Fibroblast of the conjunctiva (primary cell): Measurements from ENCODE around the gene USP8.
"Not testable (repeated sequence)": the region's sequence is repeated elsewhere in the genome, so short reads cannot be mapped to it uniquely, and the experiment has no call there.

Source experiments
- DNase-seq: peaks from one replicate; pipeline ENCODE4 v3.0.0-alpha.2; 2010; ENCODE audit warnings: low read depth

Gene USP8

GRCh38 chr15:50424066-50424890, at the start of gene USP8:
TSS of gene USP8 (plus strand) at chr15:50424405. CDS start at chr15:50439074, 14,669 bp downstream.
- DNase-seq: peak; percentile 96

DNA sequence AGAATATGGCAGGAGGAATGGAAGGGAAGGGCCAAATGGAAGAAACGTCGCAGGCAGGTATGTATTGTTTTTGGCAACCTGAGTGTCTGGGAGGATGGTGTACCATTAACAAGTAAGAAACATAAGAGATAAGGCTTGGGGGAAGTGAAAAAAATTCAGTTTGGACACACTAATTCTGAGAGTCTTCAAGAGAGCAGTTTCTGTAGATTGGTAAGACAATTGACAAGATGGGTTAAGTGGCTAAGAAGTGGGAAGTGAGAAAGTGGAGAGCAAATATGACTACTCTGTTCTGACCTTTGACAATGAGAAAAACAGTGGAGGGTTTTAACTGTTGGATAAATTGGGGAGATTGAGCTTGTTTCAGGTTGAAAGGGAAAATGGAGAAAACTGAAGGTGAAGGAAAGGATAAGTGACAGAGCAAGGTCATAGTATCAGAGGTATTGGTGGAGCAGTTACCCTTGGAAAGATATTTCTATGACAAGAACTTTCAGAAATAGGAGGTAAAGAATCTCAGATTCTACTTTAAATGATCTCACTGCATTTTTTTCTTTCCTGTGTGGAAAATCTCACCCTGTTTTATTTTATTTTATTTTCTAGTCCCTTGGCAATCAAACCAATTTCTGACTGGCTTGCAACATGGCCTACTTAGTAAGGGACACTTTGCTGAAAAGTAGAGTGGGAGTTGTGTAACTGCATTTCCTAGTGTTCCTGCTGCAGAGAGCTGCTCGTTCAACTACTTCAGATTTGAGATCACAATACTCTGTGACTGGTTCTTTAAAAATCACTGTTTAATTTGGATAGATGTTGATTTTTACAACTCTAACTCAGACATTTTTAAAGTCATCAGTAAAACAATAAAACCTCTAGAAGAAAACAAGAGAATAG, 46.1 kb upstream of the USP8 start:
- DNase-seq: no peak

- DNase-seq: no peak
Observed at GRCh38 chr15:50378776-50379175, 45.4 kb upstream of the USP8 start.

- not testable (repeated sequence) for DNase-seq
Observed at GRCh38 chr15:50379413-50379812, 44.8 kb upstream of the USP8 start.

DNA sequence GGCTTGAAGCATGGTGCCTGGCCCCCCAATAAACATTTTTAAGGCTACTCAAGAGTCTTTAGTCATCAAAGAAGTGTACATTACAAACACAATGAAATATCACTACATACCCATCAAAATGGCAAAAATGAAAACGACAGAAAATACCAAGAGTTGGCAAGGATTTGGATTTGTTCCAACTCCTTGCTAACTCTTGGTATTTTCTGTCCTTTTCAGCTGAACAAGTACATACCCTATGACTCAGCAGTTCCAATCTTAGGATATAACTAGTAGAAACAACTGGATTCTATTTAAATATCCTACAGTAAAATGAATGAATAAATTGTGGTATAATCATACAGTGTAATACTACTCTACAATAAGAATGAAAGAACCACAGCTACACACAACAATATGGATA, 44.1 kb upstream of the USP8 start:
- peak; percentile 28 for DNase-seq

DNA sequence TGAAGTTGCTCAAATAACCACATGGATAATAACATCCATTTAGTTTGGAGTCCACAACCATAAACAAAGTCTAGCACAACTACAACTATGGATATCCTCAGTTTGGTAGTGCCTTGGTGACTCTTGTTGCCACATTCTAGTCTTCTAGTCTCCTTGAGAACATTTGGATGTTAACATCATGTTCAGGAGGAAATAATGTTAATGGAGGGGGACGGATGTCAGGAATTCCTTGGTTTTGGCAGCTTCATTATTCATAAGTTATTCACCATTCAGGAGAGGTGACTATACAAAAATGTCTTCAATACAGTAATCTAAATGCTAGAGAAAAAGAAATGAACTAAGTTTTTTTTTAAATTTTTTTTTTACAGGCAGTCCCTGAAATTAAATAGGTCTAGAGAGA, 42.8 kb upstream of the USP8 start:
- DNase-seq: no peak

- not testable (repeated sequence) for DNase-seq
Observed at GRCh38 chr15:50382408-50382807, 41.8 kb upstream of the USP8 start.

GRCh38 chr15:50390554-50391264, 33.5 kb upstream of the USP8 start:
- DNase-seq: no peak

DNA sequence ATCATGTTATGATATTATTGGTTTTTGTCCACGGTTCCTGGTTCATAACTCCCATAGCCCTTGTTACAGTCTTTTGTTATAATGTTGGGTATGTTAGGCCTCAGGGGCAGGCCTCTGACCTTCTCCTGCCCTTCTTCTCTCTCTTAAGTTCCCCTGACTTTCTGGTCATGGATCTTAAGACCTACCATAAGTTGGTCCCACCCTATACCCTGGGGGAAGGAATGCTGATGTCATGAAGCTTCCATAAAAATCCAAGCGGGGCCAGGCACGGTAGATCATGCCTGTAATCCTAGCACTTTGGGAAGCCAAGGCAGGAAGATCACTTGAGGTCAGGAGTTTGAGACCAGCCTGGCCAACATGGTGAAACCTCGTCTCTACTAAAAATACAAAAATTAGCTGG, 32.6 kb upstream of the USP8 start:
- DNase-seq: peak; percentile 9

DNA sequence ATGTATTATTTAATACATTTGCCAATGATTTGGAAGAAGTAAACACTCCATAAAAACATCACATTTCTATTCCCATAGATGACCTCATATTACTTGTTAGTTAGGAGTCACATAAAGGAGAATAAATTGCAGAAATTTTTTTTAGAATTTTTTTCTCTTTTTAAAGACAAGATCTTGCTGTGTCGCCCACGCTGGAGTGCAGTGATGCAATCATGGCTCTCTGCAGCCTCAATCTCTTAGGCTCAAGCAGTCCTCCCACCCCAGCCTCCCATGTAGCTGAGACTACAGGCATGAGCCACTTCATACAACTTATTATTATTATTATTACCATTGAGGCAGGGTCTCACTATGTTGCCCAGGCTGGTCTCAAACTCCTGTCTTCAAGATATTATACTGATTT, 12.3 kb upstream of the USP8 start:
- DNase-seq: no peak

DNA sequence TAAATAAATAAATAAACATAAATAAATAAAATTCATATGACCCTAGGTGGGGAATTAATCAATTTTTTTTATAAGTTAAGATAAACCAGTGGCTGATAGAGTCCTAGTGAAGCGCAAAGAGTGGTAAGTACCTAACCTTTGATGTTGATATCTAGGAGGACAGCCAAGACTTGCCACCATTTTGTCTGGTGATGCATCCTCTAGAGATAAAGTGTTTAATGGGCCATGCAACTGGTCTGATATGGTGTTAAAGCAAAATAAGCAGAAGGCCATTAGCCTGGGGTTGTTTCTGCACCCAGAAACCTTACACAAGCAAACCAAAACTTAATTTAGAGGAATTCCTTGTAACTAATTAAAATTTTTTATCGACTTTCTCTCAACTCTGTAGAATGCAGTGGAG, 9.6 kb upstream of the USP8 start:
- DNase-seq: no peak

DNA sequence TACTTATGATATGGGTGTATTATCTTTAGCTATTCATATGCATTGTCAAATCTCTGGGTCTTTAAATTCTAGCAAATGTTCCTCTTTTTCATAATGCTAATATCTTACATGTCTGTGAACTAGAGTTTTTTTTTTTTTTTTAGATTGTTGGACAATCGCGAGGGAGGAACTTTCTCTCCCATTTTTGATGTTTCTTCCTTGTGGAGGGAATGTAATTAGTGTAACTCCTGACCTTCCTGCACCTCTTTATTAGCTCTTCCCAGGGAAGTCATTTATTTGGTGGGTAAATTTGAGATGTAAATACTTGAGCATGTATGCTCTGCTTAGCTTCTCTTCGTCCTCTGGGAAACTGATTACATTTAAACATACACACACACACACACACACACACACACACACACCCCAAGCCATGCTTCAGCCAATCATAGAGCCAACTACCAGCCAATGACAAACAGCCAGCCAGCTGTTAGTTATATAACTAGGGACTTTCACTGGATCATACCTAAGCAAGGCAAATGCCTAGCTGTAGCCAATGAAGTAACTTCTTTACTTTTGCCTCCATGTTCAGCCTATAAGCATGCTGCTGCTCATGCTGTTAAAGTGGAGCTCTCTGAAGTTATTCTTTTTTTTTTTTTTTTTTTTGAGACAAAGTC, 8.3 kb upstream of the USP8 start:
- DNase-seq: no peak

DNA sequence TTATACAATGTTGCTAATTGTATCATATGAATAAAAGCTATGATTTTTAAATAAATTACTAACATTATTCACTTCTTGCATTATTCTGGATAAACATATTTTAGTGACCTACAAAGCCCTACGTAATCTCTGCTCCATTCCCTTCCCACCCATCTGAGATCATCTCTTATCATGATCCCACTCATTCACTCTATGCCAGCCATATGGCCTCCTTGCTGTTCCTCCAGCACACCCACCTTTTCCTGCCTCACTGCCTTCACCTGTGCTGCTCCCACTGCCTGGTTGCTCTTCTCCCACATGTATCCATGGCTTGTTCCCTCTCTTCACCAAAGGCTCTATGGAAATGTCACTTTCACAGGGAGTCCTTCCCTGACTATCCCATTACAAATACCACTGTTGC, 7.3 kb upstream of the USP8 start:
- no peak for DNase-seq

GRCh38 chr15:50418041-50418583, 6.1 kb upstream of the USP8 start:
- DNase-seq: no peak

GRCh38 chr15:50425219-50425618, 1.0 kb downstream of the USP8 start:
- no peak for DNase-seq

- not testable (repeated sequence) for DNase-seq
Observed at GRCh38 chr15:50425678-50426246, 1.6 kb downstream of the USP8 start.

DNA sequence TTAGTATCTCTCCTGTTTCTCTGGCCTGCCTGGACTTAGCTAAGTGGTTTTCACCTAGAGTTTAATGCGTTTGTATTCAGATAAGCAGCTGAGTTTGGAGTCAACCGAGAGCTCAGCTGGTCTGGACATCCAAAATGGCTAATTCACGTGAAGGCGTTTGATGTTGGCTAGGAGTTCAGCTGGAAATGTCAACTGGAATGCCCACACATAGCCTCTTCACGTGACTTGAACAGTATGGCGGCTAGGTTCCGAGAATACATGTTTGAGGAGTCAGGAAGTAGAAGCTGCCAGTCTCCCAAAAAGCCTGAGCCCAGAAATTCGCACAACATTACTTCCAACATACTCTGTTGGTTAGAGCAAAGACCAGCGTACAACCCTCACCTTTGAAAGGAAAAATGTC, 2.2 kb downstream of the USP8 start:
- no peak for DNase-seq

DNA sequence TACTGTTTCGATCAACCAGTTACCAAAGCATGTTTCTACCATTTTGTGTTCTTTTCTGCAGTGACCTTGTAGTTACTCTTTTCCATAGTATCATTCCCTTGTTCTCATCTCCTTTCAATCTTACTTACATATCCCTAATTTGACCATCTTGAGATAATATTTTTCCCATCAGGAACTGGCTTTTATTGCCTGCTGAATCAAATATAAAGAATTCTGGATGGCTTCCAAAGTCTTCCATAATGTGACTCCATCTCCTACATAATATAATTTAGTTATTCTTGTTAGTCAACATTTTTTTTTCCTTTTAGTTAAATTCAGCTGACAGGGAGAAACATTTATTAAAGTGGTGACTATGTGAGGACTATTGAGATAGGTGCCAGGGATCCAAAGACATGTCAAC, 7.0 kb downstream of the USP8 start:
- no peak for DNase-seq

GRCh38 chr15:50432230-50432629, 8.0 kb downstream of the USP8 start:
- no peak for DNase-seq

- DNase-seq: no peak
Observed at GRCh38 chr15:50435772-50436171, 11.6 kb downstream of the USP8 start.

DNA sequence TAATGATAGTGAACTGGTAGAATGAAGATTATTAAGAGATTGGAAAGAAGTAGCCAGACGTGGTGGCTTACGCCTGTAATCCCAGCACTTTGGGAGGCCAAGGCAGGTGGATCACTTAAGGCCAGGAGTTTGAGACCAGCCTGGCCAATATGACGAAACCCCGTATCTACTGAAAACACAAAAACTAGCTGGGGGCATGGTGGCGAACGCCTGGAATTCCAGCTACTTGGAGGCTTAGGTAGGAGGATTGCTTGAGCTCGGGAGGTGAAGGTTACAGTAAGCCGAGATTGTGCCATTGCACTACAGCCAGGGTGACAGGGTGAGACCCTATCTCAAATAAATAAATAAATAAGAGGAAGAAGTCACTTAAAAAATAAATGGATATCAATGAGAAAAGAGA, 14.0 kb downstream of the USP8 start:
- DNase-seq: no peak
